ENCODE results near the gene DUSP10.

Gene DUSP10

DNA sequence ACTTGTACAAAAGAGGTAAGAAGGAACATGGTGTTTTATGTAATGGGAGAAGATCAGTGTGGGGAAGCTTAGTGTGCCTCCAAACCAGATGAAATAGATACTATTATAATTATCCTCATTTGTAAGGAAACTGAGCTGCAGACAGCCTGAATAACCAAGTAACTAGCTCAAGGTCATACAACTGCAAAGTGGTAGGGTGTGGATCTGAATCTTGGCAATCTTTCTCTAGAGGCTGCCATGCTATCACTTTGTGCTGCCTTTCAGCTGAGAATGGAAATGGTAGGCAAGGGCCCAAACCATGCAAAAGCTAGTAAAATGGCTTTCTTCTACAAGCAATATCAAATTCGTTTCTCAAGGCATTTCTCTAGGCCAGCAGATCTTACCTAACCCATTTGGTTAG is 51.0 kb downstream of the DUSP10 start:
- TF ChIP-seq, protein P1, sequence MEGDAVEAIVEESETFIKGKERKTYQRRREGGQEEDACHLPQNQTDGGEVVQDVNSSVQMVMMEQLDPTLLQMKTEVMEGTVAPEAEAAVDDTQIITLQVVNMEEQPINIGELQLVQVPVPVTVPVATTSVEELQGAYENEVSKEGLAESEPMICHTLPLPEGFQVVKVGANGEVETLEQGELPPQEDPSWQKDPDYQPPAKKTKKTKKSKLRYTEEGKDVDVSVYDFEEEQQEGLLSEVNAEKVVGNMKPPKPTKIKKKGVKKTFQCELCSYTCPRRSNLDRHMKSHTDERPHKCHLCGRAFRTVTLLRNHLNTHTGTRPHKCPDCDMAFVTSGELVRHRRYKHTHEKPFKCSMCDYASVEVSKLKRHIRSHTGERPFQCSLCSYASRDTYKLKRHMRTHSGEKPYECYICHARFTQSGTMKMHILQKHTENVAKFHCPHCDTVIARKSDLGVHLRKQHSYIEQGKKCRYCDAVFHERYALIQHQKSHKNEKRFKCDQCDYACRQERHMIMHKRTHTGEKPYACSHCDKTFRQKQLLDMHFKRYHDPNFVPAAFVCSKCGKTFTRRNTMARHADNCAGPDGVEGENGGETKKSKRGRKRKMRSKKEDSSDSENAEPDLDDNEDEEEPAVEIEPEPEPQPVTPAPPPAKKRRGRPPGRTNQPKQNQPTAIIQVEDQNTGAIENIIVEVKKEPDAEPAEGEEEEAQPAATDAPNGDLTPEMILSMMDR (conservative IDR thresholded peaks at IDR 0.05) = no peak
- H3K27ac ChIP-seq = no peak overlapping the region

DNA sequence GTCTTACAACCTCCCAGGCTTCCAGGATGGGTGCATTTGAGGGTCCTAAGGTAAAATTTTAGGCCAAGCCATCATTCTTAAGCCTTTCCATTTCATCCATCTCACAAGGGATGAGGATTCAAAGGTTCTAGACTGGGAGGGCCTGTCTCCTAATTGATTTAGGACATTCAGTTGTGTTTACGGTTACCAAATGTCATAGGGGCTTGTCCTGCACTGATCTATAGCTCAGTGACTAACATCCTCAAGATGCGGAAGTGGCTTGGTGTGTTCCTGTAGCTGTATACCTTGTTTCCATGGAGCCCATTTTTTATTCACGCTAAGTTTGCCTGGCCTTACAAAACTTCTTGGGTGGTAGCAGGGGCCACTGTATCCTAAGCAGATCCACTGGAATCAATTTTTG is 52.8 kb downstream of the DUSP10 start:
- H3K27ac ChIP-seq = no peak overlapping the region
- TF ChIP-seq, protein P1 (conservative IDR thresholded peaks at IDR 0.05) = no peak

DNA sequence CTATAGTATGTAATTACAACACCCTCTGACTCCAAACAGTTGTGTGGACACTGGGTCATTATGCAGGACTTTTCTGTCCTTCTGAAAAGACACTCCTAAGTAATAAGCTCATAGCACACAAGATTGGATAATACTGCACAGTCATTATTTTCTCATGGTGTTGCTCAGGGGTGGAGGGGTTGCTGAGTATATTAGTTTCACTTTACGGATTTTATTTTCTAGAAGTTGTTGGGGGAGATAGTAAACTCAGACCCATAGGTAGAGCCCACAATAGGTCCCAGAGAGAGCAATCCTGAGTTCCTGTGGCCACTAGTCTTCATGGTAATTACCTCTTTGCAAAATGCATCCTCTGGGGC is 53.4 kb downstream of the DUSP10 start:
- no peak overlapping the region for H3K27ac ChIP-seq
- TF ChIP-seq, protein P1 (conservative IDR thresholded peaks at IDR 0.05) = no peak

DNA sequence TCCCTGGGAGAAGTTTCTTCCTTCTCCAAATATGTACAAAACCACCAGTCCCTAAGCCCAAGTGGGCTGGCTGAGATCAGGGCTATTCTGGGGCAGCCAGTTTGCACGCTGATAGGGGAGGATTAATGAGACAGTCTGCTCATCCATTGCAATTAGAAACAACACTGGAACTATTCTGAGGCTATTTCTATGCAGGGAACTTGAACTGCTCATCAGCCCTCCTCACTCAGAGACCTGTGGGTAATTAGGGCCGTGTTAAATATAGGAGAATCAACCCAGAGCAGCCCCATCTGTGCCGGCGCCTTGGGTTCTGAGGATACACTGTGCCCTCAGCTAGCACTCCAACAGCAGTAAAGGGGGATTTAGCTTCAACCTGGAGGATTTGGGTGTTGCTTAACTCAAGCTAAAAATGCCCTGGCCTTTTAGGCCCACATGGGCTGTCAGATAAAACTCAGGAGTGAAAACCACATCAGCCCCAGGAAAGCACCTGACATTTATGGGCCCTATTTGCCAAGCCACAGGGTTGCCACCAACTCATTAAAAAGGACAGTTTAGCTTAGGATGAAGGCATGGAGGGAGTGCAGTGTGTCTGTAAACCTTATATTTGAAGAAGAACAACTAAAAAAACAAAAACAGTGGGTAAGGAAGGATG is 53.9 kb downstream of the DUSP10 start:
- H3K27ac ChIP-seq = no peak overlapping the region

DNA sequence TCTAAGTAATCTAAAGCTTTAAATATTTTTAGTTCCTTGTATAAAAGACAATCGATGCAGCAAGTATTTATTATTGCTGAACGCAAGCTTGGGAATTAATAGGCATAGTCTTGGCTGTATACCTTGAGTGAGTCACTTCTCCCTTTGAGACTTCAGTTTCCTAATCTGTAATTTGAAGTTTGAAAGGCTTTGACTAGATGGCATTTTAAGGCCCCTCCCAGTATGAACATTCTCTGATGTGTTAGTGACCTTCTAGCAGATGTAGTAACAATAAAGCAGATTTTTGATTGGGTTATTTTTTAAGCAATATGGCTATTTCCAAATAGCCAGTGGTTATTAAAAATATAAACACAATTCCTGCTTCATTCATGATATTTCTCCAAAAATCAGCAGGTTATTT is 58.2 kb downstream of the DUSP10 start:
- H3K27ac ChIP-seq = no peak overlapping the region
- TF ChIP-seq, protein P1 (conservative IDR thresholded peaks at IDR 0.05) = no peak

More for the DNA sequence above, 53.9 kb downstream of the DUSP10 start:
- TF ChIP-seq, protein P1 (conservative IDR thresholded peaks at IDR 0.05) = no peak

DNA sequence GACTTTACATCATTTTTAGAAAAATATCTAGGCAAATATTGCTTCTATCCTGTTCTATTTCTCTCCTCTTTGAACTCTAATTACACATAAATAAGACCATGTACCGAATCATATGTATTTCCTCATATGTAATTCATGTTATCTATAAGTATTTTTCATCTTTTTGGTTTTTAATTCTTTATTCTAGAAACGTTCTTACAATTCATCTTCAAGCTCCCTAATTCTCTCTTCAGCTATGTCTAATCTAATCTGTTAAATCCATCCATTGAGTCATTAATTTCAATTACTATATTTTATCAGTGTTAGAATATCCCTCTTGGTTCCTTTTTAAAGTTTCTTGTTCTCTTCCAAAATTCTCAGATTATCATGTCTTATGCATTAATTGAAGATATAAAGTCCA is 61.8 kb downstream of the DUSP10 start:
- TF ChIP-seq, protein P1 (conservative IDR thresholded peaks at IDR 0.05) = no peak
- H3K27ac ChIP-seq = no peak overlapping the region

DNA sequence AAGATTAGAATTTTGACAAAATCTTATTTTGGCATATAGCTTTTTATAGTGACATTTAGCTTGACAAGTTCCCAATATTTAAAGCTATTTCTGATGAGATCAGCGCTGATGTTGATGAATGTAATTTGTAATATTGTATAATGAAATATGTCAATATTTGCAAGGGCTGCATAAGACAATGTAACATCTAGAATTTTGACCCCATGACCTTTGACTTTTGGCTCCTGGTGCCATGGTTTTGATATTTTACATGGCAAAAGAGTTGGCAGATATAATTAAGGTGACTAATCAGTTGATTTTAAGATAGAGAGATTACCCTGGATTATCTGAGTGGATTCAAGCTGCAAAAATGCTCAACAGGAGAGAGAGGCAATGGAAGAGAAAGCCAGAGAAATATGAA is 63.9 kb downstream of the DUSP10 start:
- H3K27ac ChIP-seq = no peak overlapping the region
- TF ChIP-seq, protein P1 (conservative IDR thresholded peaks at IDR 0.05) = no peak
